Common myeloid progenitor, CD34-positive (primary cell): ENCODE results near the gene TWSG1.

Experiments used
- CTCF ChIA-PET: fragments of 350-600 bp; sonication (Branson Sonifier 250); formaldehyde crosslinking; loops from one replicate; lab custom pipeline; 2021; ENCODE audit warnings: antibody characterized with exemption; lab: Charles Lee
- POLR2A ChIA-PET: fragments of 350-600 bp; sonication (Branson Sonifier 250); formaldehyde crosslinking; loops from one replicate; lab custom pipeline; 2021; ENCODE audit warnings: antibody characterized with exemption; lab: Charles Lee
- DNase-seq, 3 donors: peaks; one replicate each; pipeline versions ENCODE4 v3.0.0 to v3.0.0-alpha.2; 2013
- H3K27ac ChIP-seq, 2 experiments: 1 replicate in 1 of 2; 2 replicates in 1 of 2; pipeline ENCODE4 v1.7.0; 2013; ENCODE audit warnings: inconsistent platforms in 2 of 2, low read length in 2 of 2, mild to moderate bottlenecking in 2 of 2, low read depth in 1 of 2, moderate library complexity in 1 of 2; ENCODE audit not compliant: severe bottlenecking in 2 of 2, insufficient read depth in 1 of 2, poor library complexity in 1 of 2
- H3K27me3 ChIP-seq, 5 experiments: replicated peaks in 2 of 5; 1 replicate in 3 of 5; 2 replicates in 2 of 5; pipeline versions ENCODE4 v1.6.1 to v1.7.0; 2013; ENCODE audit warnings: low read length in 4 of 5, mild to moderate bottlenecking in 2 of 5, moderate library complexity in 2 of 5, inconsistent platforms in 1 of 5; ENCODE audit not compliant: insufficient read depth in 5 of 5, control insufficient read depth in 4 of 5
- H3K36me3 ChIP-seq, 4 experiments: 1 replicate in 2 of 4; 2 replicates in 2 of 4; pipeline versions ENCODE4 v1.6.1 to v1.7.0; 2013; ENCODE audit warnings: low read length in 3 of 4, control low read depth in 1 of 4, mild to moderate bottlenecking in 1 of 4; ENCODE audit not compliant: control insufficient read depth in 4 of 4, insufficient read depth in 4 of 4
- H3K4me1 ChIP-seq, 4 experiments: 1 replicate in 3 of 4; 2 replicates in 1 of 4; pipeline versions ENCODE4 v1.6.1 to v1.7.1; 2013; ENCODE audit warnings: low read length in 3 of 4, mild to moderate bottlenecking in 3 of 4, control low read depth in 1 of 4, inconsistent platforms in 1 of 4, moderate library complexity in 1 of 4; ENCODE audit not compliant: control insufficient read depth in 4 of 4, insufficient read depth in 4 of 4; ENCODE audit errors: control extremely low read depth in 1 of 4
- H3K4me3 ChIP-seq, 7 experiments: 1 replicate in 4 of 7; 2 replicates in 3 of 7; pipeline versions ENCODE4 v1.5.1 to v1.7.0; 2013; ENCODE audit warnings: mild to moderate bottlenecking in 7 of 7, low read length in 6 of 7, moderate library complexity in 6 of 7, inconsistent platforms in 2 of 7, low read depth in 2 of 7, control low read depth in 1 of 7; ENCODE audit not compliant: insufficient read depth in 4 of 7, control insufficient read depth in 1 of 7; ENCODE audit errors: extremely low read depth in 1 of 7
- H3K9me3 ChIP-seq, 5 experiments: 1 replicate in 4 of 5; 2 replicates in 1 of 5; pipeline versions ENCODE4 v1.6.1 to v1.7.1; 2013; ENCODE audit warnings: low read length in 4 of 5, mild to moderate bottlenecking in 2 of 5, inconsistent platforms in 1 of 5, low read depth in 1 of 5, moderate library complexity in 1 of 5; ENCODE audit not compliant: control insufficient read depth in 4 of 5, insufficient read depth in 2 of 5; ENCODE audit errors: control extremely low read depth in 1 of 5
- WGBS: methylation state at CpG from one replicate; pipeline ENCODE4 v1.1.5; 2013; ENCODE audit not compliant: insufficient coverage; 5-methylcytosine and 5-hydroxymethylcytosine counted together

TWSG1 gene

DNA sequence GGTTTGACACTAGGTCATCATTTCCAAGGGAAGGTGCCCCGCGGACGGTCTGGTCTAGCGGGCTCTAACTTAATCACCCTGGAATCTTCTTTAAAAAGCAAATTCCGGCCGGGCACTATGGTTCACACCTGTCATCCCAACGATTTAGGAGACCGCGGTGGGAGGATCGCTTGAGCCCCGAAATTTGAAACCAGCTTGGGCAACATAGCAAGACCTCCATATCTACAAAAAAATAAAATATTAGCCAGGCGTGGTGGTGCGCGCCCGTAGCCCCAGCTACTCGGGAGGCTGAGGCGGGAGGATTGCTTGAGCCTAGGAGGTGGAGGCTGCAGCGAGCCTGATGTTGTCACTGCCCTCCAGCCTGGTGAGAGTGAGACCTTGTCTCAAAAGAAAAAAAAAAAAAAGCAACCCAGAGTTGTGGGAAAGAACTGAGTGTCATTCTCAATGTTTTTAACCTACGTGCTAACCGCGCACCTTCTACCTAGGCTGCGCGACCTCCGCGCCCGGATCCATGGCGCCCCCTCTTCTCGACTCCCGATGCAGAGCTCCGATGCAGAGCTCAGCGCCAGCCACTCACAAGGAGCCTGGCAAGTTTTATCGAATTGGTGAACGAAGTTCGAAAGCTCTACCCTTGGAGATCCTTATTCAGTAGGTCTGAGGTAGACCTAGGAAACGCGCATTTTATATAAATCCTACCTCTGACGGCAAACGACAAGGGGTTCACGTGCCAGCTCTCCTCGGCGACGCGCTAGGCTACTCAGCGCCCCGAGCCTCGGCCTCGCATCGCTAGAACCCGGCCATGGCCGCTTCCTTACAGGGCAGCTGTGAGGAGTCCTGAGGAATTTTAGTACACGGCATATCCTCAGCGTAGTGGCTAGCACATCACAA lies 888 bp upstream of the TWSG1 start:
- peak; percentile 59 to 86 (median 80) for DNase-seq
- peak overlapping the region; percentile 57 to 87 (median 73) for H3K4me3 ChIP-seq
- H3K36me3 ChIP-seq, result no peaks in the 10 kb centered on the region
- ChIA-PET POLR2A (interaction anchor here (0.6 to 1.4 kb wide), 6 partner anchors 11 to 1544 kb away, joined by 3 to 6 read pairs (median 3); partner anchors contain the start of gene ANKRD12), CTCF (interaction anchor here (0.8 to 1.9 kb wide), 6 partner anchors 8 to 251 kb away, joined by 3 to 5 read pairs (median 4); no protein-coding TSS in a partner anchor)
- peak overlapping the region in 1 of 2 experiments; percentile 68 for H3K27ac ChIP-seq
- 30% methylated on average over 48 of the region's 52 CpGs for WGBS
- H3K27me3 ChIP-seq, result no peaks in the 10 kb centered on the region
- peaks cover 11 to 43% (median 27%) of the 10 kb centered on the region in 4 experiments for H3K4me1 ChIP-seq
- H3K9me3 ChIP-seq, result peaks cover 0 to 8% (median 2%) of the 10 kb centered on the region in 5 experiments

GRCh38 chr18:9334973-9335696 lies 562 bp downstream of the TWSG1 start:
- 5% methylated on average over 49 of the region's 55 CpGs for WGBS
- peak; percentile 37 to 63 (median 55) for DNase-seq
- ChIA-PET POLR2A (interaction anchor here (0.5 to 1.1 kb wide), 2 partner anchors 12 to 40 kb away, joined by 3 to 9 read pairs; no protein-coding TSS in a partner anchor), CTCF (interaction anchor here (1.0 to 1.9 kb wide), 6 partner anchors 10 to 182 kb away, joined by 3 to 5 read pairs (median 4); no protein-coding TSS in a partner anchor)
- Histone ChIP-seq H3K9me3 (no peaks in the 10 kb centered on the region), H3K36me3 (peaks cover 0 to 6% (median 4%) of the 10 kb centered on the region in 4 experiments), H3K27ac (peak overlapping the region; percentile 66 to 79), H3K4me1 (peaks cover 11 to 43% (median 27%) of the 10 kb centered on the region in 4 experiments), H3K27me3 (no peaks in the 10 kb centered on the region), H3K4me3 (peak overlapping the region; percentile 70 to 93 (median 83))

DNA sequence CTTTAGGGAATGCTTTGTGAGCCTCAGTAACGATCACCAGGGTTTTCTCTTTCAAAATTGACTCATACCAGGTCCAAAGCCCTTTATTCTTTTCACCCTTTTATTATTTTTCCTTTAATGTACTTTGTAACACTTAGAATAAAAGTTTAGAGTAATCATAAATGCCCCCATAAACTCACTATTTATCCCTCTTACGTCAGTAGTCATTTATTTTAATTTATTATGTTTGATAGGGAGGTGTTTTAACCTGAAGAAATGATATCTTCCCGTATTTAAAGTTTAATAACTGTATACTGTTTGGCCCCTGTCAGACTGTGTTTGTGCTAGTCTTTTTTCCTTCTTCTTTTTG lies 1.1 kb downstream of the TWSG1 start:
- H3K27me3 ChIP-seq, result no peaks in the 10 kb centered on the region
- POLR2A ChIA-PET, result no interaction called here
- peak overlapping the region; percentile 66 to 79 for H3K27ac ChIP-seq
- no peak for DNase-seq
- no peaks in the 10 kb centered on the region for H3K9me3 ChIP-seq
- CTCF ChIA-PET, result interaction anchor here (1.0 kb wide), 1 partner anchor 150 kb away, joined by 3 read pairs; no protein-coding TSS in a partner anchor
- WGBS, result no CpG with 5 or more reads among the region's 3 CpGs
- H3K4me3 ChIP-seq, result peak overlapping the region in 6 of 7 experiments; percentile 77 to 93 (median 83)
- peaks cover 11 to 43% (median 27%) of the 10 kb centered on the region in 4 experiments for H3K4me1 ChIP-seq
- H3K36me3 ChIP-seq, result peaks cover 0 to 10% (median 7%) of the 10 kb centered on the region in 4 experiments

DNA sequence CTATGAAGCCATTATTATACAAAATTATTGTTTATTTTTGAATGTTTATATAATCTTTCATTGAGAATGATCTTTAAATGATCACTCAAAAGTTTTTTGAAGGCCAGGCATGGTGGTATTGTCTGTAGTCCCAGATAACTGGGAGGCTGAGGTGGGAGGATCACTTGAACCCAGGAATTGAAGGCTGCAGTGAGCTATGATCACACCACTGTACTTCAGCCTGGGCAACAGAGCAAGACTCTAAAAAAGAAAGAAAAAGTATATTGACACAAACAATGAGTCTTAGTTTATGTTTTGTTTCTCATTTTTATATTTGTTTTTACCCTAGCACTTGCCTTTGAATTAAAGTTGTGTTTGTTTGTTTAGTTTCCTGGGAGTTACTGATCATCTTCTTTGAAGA lies 2.3 kb downstream of the TWSG1 start:
- H3K9me3 ChIP-seq, result no peaks in the 10 kb centered on the region
- H3K36me3 ChIP-seq, result peaks cover 1 to 15% (median 13%) of the 10 kb centered on the region in 4 experiments
- peak overlapping the region in 1 of 7 experiments; percentile 93 for H3K4me3 ChIP-seq
- ChIA-PET POLR2A (no interaction called here), CTCF (interaction anchor here (0.7 to 2.5 kb wide), 6 partner anchors 10 to 331 kb away, joined by 3 to 11 read pairs (median 4); no protein-coding TSS in a partner anchor)
- H3K27ac ChIP-seq, result no peak overlapping the region
- DNase-seq, result no peak
- H3K4me1 ChIP-seq, result peaks cover 11 to 43% (median 27%) of the 10 kb centered on the region in 4 experiments
- no peaks in the 10 kb centered on the region for H3K27me3 ChIP-seq

DNA sequence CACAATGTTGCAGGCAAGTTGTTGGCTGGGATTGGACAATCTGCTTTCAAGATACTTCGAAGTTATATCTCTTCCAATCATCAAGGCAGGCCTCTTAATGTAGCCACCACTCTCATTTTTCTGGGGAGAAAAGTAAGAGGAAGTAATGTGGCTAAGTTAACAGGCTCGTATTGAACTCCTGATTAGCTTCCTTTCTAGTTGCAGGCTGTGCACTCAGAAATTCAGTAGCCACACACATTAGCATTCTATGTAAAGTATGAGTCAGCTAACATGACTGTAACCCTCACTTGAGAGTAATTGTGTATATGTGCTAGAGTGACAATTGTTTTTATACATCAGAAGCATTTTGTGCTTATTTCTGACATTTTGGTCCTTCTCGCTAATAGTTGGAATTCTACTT lies 3.3 kb downstream of the TWSG1 start:
- ChIA-PET CTCF (interaction anchor here (1.1 to 2.5 kb wide), 5 partner anchors 9 to 184 kb away, joined by 3 to 11 read pairs (median 4); no protein-coding TSS in a partner anchor), POLR2A (no interaction called here)
- DNase-seq, result peak; percentile 49 to 94 (median 89)
- H3K27ac ChIP-seq, result peak overlapping the region in 1 of 2 experiments; percentile 30
- no peaks in the 10 kb centered on the region for H3K27me3 ChIP-seq
- peaks cover 11 to 43% (median 27%) of the 10 kb centered on the region in 4 experiments for H3K4me1 ChIP-seq
- no CpG with 5 or more reads among the region's 3 CpGs for WGBS
- H3K9me3 ChIP-seq, result no peaks in the 10 kb centered on the region
- H3K36me3 ChIP-seq, result peaks cover 4 to 25% (median 17%) of the 10 kb centered on the region in 4 experiments
- H3K4me3 ChIP-seq, result peak overlapping the region in 1 of 7 experiments; percentile 16

DNA sequence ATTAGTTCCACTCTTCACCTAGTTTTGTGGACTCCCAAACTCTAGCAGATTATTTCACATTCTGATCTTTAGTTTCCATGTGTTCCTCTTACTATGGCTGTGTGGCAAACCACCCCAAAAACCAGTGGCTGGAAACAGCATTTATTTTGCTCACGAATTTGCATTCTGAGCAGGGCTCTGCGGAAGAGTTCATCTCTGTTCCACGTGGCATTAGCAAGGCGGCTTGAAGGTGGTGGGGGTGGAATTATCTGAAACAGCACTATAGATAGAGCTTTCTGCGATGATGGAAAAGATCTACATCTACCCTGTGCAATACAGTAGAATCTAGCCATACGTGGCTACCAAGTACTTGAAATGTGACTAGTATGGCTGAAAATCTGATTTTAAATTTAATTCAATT lies 5.9 kb downstream of the TWSG1 start:
- no peak for DNase-seq
- ChIA-PET CTCF (interaction anchor here (1.0 to 1.3 kb wide), 2 partner anchors 19 to 175 kb away, joined by 3 read pairs; no protein-coding TSS in a partner anchor), POLR2A (no interaction called here)
- Histone ChIP-seq H3K9me3 (peaks cover 0 to 6% (median 2%) of the 10 kb centered on the region in 5 experiments), H3K36me3 (peaks cover 10 to 34% (median 27%) of the 10 kb centered on the region in 4 experiments), H3K4me3 (no peak overlapping the region), H3K27me3 (no peaks in the 10 kb centered on the region), H3K27ac (no peak overlapping the region), H3K4me1 (peaks cover 7 to 29% (median 17%) of the 10 kb centered on the region in 4 experiments)
- WGBS, result 100% methylated on average over 5 of the region's 6 CpGs
